ENCODE data around the gene MORN5. TPM values are rescaled to one million over a fixed set of nuclear protein-coding genes. Genes with fewer than 3 reads are reported as not detected.

The MORN5 gene
- total and polyA plus RNA-seq, 2 donors (not counting 1 experiment from before 2014, with no cell fraction given): 0.33 TPM; not detected in 1

DNA sequence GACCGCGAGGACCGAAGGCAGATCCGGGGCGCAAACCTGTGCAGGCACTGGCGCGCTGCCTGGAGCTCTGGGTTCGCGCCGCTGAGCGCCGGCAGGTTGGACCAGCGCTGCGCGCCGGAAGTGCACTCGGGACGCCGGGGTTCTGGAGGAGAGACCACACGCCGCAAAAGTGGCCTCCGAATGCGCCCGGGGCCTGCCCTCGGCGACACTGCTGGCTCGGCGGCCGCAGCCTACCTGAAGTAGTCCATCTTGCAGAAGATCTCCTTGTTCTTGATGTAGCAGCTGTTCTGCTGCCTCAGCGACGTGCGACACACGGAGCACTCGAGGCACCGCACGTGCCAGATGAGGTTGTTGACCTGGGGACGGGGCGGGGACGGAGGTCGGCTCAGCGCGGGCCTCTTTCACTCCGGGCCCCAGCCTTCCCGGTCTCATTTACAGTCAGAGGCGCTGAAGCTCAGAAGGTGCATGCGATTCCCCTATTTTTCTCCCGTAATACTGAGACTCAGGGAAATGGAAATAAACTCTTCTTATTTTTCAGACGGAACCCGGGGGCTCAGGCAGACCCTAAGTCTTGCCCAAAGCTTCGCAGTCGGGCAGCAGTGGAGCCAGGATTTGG, 66.5 kb downstream of the MORN5 start:
- no peak overlapping the region for H2AFZ ChIP-seq (ENCODE audit: low read length)
- no peak for DNase-seq (ENCODE audit: low read depth in 2 of 2)
- no peak overlapping the region for H3K9ac ChIP-seq (ENCODE audit: insufficient read depth, low read length)
- peaks cover 89% of the 10 kb centered on the region for H3K27me3 ChIP-seq (ENCODE audit: control insufficient read depth, insufficient read depth, low read length)
- no peaks in the 10 kb centered on the region for H3K79me2 ChIP-seq (ENCODE audit: control insufficient read depth, insufficient read depth, low read length)
- no peaks in the 10 kb centered on the region for H3K36me3 ChIP-seq (ENCODE audit: control insufficient read depth, insufficient read depth, low read length)
- H3K9me3 ChIP-seq (ENCODE audit: control insufficient read depth, insufficient read depth, low read depth, low read length): no peaks in the 10 kb centered on the region
- H3K4me3 ChIP-seq (replicated peaks in 1 of 4; ENCODE audit: control extremely low read depth in 1 of 4, insufficient read depth in 1 of 4, low read depth in 3 of 4, low read length in 4 of 4): no peak overlapping the region
- no peak overlapping the region for H3K27ac ChIP-seq (ENCODE audit: insufficient read depth, low read length)
- peaks cover 3% of the 10 kb centered on the region for H3K4me1 ChIP-seq (ENCODE audit: control insufficient read depth, extremely low read depth, insufficient read depth, low read length)
- H3K4me2 ChIP-seq (ENCODE audit: extremely low read depth, insufficient read depth, low read length): peak overlapping the region; percentile 35
- TF ChIP-seq, protein P1, sequence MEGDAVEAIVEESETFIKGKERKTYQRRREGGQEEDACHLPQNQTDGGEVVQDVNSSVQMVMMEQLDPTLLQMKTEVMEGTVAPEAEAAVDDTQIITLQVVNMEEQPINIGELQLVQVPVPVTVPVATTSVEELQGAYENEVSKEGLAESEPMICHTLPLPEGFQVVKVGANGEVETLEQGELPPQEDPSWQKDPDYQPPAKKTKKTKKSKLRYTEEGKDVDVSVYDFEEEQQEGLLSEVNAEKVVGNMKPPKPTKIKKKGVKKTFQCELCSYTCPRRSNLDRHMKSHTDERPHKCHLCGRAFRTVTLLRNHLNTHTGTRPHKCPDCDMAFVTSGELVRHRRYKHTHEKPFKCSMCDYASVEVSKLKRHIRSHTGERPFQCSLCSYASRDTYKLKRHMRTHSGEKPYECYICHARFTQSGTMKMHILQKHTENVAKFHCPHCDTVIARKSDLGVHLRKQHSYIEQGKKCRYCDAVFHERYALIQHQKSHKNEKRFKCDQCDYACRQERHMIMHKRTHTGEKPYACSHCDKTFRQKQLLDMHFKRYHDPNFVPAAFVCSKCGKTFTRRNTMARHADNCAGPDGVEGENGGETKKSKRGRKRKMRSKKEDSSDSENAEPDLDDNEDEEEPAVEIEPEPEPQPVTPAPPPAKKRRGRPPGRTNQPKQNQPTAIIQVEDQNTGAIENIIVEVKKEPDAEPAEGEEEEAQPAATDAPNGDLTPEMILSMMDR (conservative IDR thresholded peaks at IDR 0.05 in 1 of 2, IDR thresholded peaks at IDR 0.05 in 1 of 2; ENCODE audit: low read depth in 1 of 2, low read length in 2 of 2): no peak
- peak; percentile 78 for TF ChIP-seq EZH2 (IDR thresholded peaks at IDR 0.05; ENCODE audit: low read length, missing control alignments)
- H4K20me1 ChIP-seq (ENCODE audit: control insufficient read depth, extremely low read depth, insufficient read depth, low read length): no peaks in the 10 kb centered on the region

GRCh38 chr9:122226758-122227574, 67.3 kb downstream of the MORN5 start:
- DNase-seq (ENCODE audit: low read depth in 2 of 2): no peak
- H4K20me1 ChIP-seq (ENCODE audit: control insufficient read depth, extremely low read depth, insufficient read depth, low read length): no peaks in the 10 kb centered on the region
- H3K27me3 ChIP-seq (ENCODE audit: control insufficient read depth, insufficient read depth, low read length): peaks cover 89% of the 10 kb centered on the region
- H3K79me2 ChIP-seq (ENCODE audit: control insufficient read depth, insufficient read depth, low read length): no peaks in the 10 kb centered on the region
- H2AFZ ChIP-seq (ENCODE audit: low read length): no peak overlapping the region
- no peak overlapping the region for H3K4me2 ChIP-seq (ENCODE audit: extremely low read depth, insufficient read depth, low read length)
- no peak overlapping the region for H3K27ac ChIP-seq (ENCODE audit: insufficient read depth, low read length)
- H3K36me3 ChIP-seq (ENCODE audit: control insufficient read depth, insufficient read depth, low read length): no peaks in the 10 kb centered on the region
- TF ChIP-seq EZH2 (IDR thresholded peaks at IDR 0.05; ENCODE audit: low read length, missing control alignments): peak; percentile 98
- TF ChIP-seq, protein P1 (conservative IDR thresholded peaks at IDR 0.05 in 1 of 2, IDR thresholded peaks at IDR 0.05 in 1 of 2; ENCODE audit: low read depth in 1 of 2, low read length in 2 of 2): no peak
- H3K9ac ChIP-seq (ENCODE audit: insufficient read depth, low read length): no peak overlapping the region
- H3K9me3 ChIP-seq (ENCODE audit: control insufficient read depth, insufficient read depth, low read depth, low read length): no peaks in the 10 kb centered on the region
- no peak overlapping the region for H3K4me3 ChIP-seq (replicated peaks in 1 of 4; ENCODE audit: control extremely low read depth in 1 of 4, insufficient read depth in 1 of 4, low read depth in 3 of 4, low read length in 4 of 4)
- H3K4me1 ChIP-seq (ENCODE audit: control insufficient read depth, extremely low read depth, insufficient read depth, low read length): peaks cover 3% of the 10 kb centered on the region

DNA sequence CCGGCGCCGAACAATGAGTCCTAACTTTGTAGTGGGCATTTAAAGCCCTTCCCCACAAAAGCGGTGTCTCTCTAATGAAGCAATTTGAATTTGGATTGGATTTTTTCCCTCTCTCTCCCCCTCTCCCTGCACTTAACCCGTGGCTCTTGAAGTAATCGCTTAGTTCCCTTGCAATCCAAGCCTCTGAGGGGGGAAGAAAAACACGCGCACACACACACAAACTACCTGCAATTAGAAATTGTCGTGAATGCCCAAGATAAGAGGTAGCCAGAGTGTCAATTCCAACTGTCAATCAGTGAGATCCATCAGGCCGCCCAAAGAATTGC, 67.8 kb downstream of the MORN5 start:
- Histone ChIP-seq H3K27ac (ENCODE audit: insufficient read depth, low read length) (no peak overlapping the region), H2AFZ (ENCODE audit: low read length) (no peak overlapping the region), H4K20me1 (ENCODE audit: control insufficient read depth, extremely low read depth, insufficient read depth, low read length) (no peaks in the 10 kb centered on the region), H3K27me3 (ENCODE audit: control insufficient read depth, insufficient read depth, low read length) (peaks cover 85% of the 10 kb centered on the region), H3K36me3 (ENCODE audit: control insufficient read depth, insufficient read depth, low read length) (no peaks in the 10 kb centered on the region), H3K9me3 (ENCODE audit: control insufficient read depth, insufficient read depth, low read depth, low read length) (no peaks in the 10 kb centered on the region), H3K79me2 (ENCODE audit: control insufficient read depth, insufficient read depth, low read length) (no peaks in the 10 kb centered on the region), H3K4me1 (ENCODE audit: control insufficient read depth, extremely low read depth, insufficient read depth, low read length) (peaks cover 3% of the 10 kb centered on the region), H3K4me2 (ENCODE audit: extremely low read depth, insufficient read depth, low read length) (no peak overlapping the region), H3K4me3 (replicated peaks in 1 of 4; ENCODE audit: control extremely low read depth in 1 of 4, insufficient read depth in 1 of 4, low read depth in 3 of 4, low read length in 4 of 4) (no peak overlapping the region), H3K9ac (ENCODE audit: insufficient read depth, low read length) (no peak overlapping the region)
- TF ChIP-seq EZH2 (IDR thresholded peaks at IDR 0.05; ENCODE audit: low read length, missing control alignments): no peak
- TF ChIP-seq, protein P1 (conservative IDR thresholded peaks at IDR 0.05 in 1 of 2, IDR thresholded peaks at IDR 0.05 in 1 of 2; ENCODE audit: low read depth in 1 of 2, low read length in 2 of 2): no peak
- no peak for DNase-seq (ENCODE audit: low read depth in 2 of 2)

Data from fibroblast of lung (primary cell).